ENCODE measurements around the gene MGST3.
"Not testable (repeated sequence)": the region's sequence is repeated elsewhere in the genome, so short reads cannot be mapped to it uniquely, and the experiment has no call there.

Gene MGST3

DNA sequence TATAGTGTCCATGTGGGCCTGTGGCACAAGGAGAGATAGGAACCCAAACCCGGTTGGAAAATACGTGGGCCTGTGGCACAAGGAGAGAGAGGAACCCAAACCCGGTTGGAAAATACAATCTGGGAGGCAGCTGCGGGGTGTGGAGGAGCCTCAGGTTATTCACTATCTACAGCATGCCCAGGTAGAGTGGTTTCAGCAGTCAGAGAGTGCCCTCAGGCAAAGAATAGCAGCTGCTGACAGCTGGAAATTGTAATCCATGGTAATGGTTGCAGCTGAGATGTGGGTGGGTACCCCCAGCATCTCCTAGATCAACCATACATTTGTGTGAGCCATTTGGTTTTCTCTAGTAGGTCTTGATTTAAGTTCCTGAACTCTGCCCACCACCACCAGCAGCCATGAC is 25.8 kb upstream of the MGST3 start:
- Histone ChIP-seq H3K4me1 (ENCODE audit: control insufficient read depth, low read length) (peaks cover 7% of the 10 kb centered on the region), H3K9me3 (ENCODE audit: control insufficient read depth, insufficient read depth, low read length) (no peaks in the 10 kb centered on the region), H3K36me3 (ENCODE audit: control insufficient read depth, low read length) (no peaks in the 10 kb centered on the region)

GRCh38 chr1:165606676-165607075 is 24.4 kb upstream of the MGST3 start:
- H3K4me1 ChIP-seq (ENCODE audit: control insufficient read depth, low read length); H3K4me2 ChIP-seq (ENCODE audit: low read length); H3K79me2 ChIP-seq (ENCODE audit: control insufficient read depth, low read length); H4K20me1 ChIP-seq (ENCODE audit: control insufficient read depth, insufficient read depth, low read depth, low read length); H3F3A ChIP-seq (ENCODE audit: control insufficient read depth, insufficient read depth); H3K4me3 ChIP-seq (ENCODE audit: low read length); H3K36me3 ChIP-seq (ENCODE audit: control insufficient read depth, low read length); H3K27ac ChIP-seq (ENCODE audit: low read depth, low read length); H3K9me3 ChIP-seq (ENCODE audit: control insufficient read depth, insufficient read depth, low read length); H3K9me2 ChIP-seq (replicated peaks; ENCODE audit: control insufficient read depth, low read length): not testable (repeated sequence)
- H3K27me3 ChIP-seq (ENCODE audit: control insufficient read depth, low read length) = peaks cover 26% of the 10 kb centered on the region

More for the DNA sequence above, 25.8 kb upstream of the MGST3 start:
- Histone ChIP-seq H3K27ac (ENCODE audit: low read depth, low read length) (no peak overlapping the region), H3F3A (ENCODE audit: control insufficient read depth, insufficient read depth) (no peaks in the 10 kb centered on the region), H3K4me3 (ENCODE audit: low read length) (no peak overlapping the region), H4K20me1 (ENCODE audit: control insufficient read depth, insufficient read depth, low read depth, low read length) (no peaks in the 10 kb centered on the region), H3K9me2 (replicated peaks; ENCODE audit: control insufficient read depth, low read length) (no peaks in the 10 kb centered on the region), H3K27me3 (ENCODE audit: control insufficient read depth, low read length) (peaks cover 36% of the 10 kb centered on the region), H3K79me2 (ENCODE audit: control insufficient read depth, low read length) (no peaks in the 10 kb centered on the region), H3K4me2 (ENCODE audit: low read length) (no peak overlapping the region)
- no peak for TF ChIP-seq CTCF (IDR thresholded peaks at IDR 0.05; ENCODE audit: low read depth, low read length, poor library complexity, severe bottlenecking)
- TF ChIP-seq EZH2phosphoT487 (IDR thresholded peaks at IDR 0.05; ENCODE audit: borderline replicate concordance, low read length) = no peak

DNA sequence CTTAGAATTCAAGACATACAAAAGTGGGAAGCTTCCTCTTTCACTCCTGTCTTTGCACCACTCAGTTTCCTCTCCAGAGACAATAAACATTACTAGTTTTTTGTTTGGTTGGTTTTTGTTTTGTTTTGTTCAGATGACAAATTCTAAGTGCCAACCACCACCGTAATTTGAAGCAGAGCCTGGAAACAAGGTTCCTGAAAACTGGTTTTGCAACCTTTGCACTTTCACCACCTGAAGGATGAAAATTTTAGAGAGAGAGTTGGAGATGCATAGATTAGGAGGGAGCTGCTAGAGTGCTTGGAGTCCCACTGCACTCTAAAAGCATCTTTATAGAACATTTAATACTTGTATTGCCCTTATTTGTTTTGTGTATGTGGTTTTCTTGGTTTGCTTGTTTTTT is 20.2 kb upstream of the MGST3 start:
- no peaks in the 10 kb centered on the region for H3F3A ChIP-seq (ENCODE audit: control insufficient read depth, insufficient read depth)
- no peak overlapping the region for H3K4me3 ChIP-seq (ENCODE audit: low read length)
- no peak overlapping the region for H3K27ac ChIP-seq (ENCODE audit: low read depth, low read length)
- H3K79me2 ChIP-seq (ENCODE audit: control insufficient read depth, low read length) = no peaks in the 10 kb centered on the region
- TF ChIP-seq CTCF (IDR thresholded peaks at IDR 0.05; ENCODE audit: low read depth, low read length, poor library complexity, severe bottlenecking) (no peak), EZH2phosphoT487 (IDR thresholded peaks at IDR 0.05; ENCODE audit: borderline replicate concordance, low read length) (no peak)
- no peak overlapping the region for H3K4me2 ChIP-seq (ENCODE audit: low read length)
- H4K20me1 ChIP-seq (ENCODE audit: control insufficient read depth, insufficient read depth, low read depth, low read length) = no peaks in the 10 kb centered on the region
- H3K27me3 ChIP-seq (ENCODE audit: control insufficient read depth, low read length) = peaks cover 9% of the 10 kb centered on the region
- peaks cover 3% of the 10 kb centered on the region; the same call in 1 of the 2 replicates for H3K4me1 ChIP-seq (ENCODE audit: control insufficient read depth, low read length)
- no peaks in the 10 kb centered on the region for H3K9me2 ChIP-seq (replicated peaks; ENCODE audit: control insufficient read depth, low read length)
- H3K9me3 ChIP-seq (ENCODE audit: control insufficient read depth, insufficient read depth, low read length) = peaks cover 5% of the 10 kb centered on the region
- H3K36me3 ChIP-seq (ENCODE audit: control insufficient read depth, low read length) = no peaks in the 10 kb centered on the region

- TF ChIP-seq EZH2phosphoT487 (IDR thresholded peaks at IDR 0.05; ENCODE audit: borderline replicate concordance, low read length) = no peak
- no peak for TF ChIP-seq CTCF (IDR thresholded peaks at IDR 0.05; ENCODE audit: low read depth, low read length, poor library complexity, severe bottlenecking)
- no peak overlapping the region for H3K27ac ChIP-seq (ENCODE audit: low read depth, low read length)
- H4K20me1 ChIP-seq (ENCODE audit: control insufficient read depth, insufficient read depth, low read depth, low read length) = no peaks in the 10 kb centered on the region
- no peaks in the 10 kb centered on the region for H3K36me3 ChIP-seq (ENCODE audit: control insufficient read depth, low read length)
- H3K9me3 ChIP-seq (ENCODE audit: control insufficient read depth, insufficient read depth, low read length) = peaks cover 5% of the 10 kb centered on the region
- no peak overlapping the region for H3K4me3 ChIP-seq (ENCODE audit: low read length)
- no peak overlapping the region for H3K4me2 ChIP-seq (ENCODE audit: low read length)
- H3K4me1 ChIP-seq (ENCODE audit: control insufficient read depth, low read length) = peaks cover 3% of the 10 kb centered on the region; the same call in 1 of the 2 replicates
- no peaks in the 10 kb centered on the region for H3K9me2 ChIP-seq (replicated peaks; ENCODE audit: control insufficient read depth, low read length)
- no peaks in the 10 kb centered on the region for H3F3A ChIP-seq (ENCODE audit: control insufficient read depth, insufficient read depth)
- peaks cover 14% of the 10 kb centered on the region for H3K27me3 ChIP-seq (ENCODE audit: control insufficient read depth, low read length)
- no peaks in the 10 kb centered on the region for H3K79me2 ChIP-seq (ENCODE audit: control insufficient read depth, low read length)
Measured at GRCh38 chr1:165612062-165612461, 19.0 kb upstream of the MGST3 start.

Data from DOHH2 (cell line).